ENCODE results near the gene MAML1.

MAML1 gene

GRCh38 chr5:179803651-179804554, 71.3 kb downstream of the MAML1 start:
- peak in 2 of 3 donors; percentile 48 to 53 for DNase-seq (ENCODE audit: low read depth in 2 of 3, low spot score in 1 of 3)

GRCh38 chr5:179804555-179804947, 71.9 kb downstream of the MAML1 start:
- DNase-seq (ENCODE audit: low read depth in 2 of 3, low spot score in 1 of 3), result no peak

GRCh38 chr5:179805070-179805528, 72.5 kb downstream of the MAML1 start:
- no peak for DNase-seq (ENCODE audit: low read depth in 2 of 3, low spot score in 1 of 3)

GRCh38 chr5:179805529-179806249, 73.1 kb downstream of the MAML1 start:
- DNase-seq (ENCODE audit: low read depth in 2 of 3, low spot score in 1 of 3), result no peak

GRCh38 chr5:179806250-179807048, 73.8 kb downstream of the MAML1 start, which contains the start of gene MGAT4B:
Gene MGAT4B, minus strand, starts transcription at chr5:179806866. Its CDS starts 283 bp downstream, at chr5:179806583.
- peak in 1 of 3 donors; percentile 64 for DNase-seq (ENCODE audit: low read depth in 2 of 3, low spot score in 1 of 3)

- DNase-seq (ENCODE audit: low read depth in 2 of 3, low spot score in 1 of 3), result no peak
Measured at GRCh38 chr5:179812135-179812825, 79.7 kb downstream of the MAML1 start.

GRCh38 chr5:179812997-179813607, 80.5 kb downstream of the MAML1 start:
- no peak for DNase-seq (ENCODE audit: low read depth in 2 of 3, low spot score in 1 of 3)

GRCh38 chr5:179814090-179814489, 81.5 kb downstream of the MAML1 start:
- DNase-seq (ENCODE audit: low read depth in 2 of 3, low spot score in 1 of 3), result no peak

- DNase-seq (ENCODE audit: low read depth in 2 of 3, low spot score in 1 of 3), result no peak
Measured at GRCh38 chr5:179815491-179816249, 83.0 kb downstream of the MAML1 start.

GRCh38 chr5:179816401-179816795, 83.8 kb downstream of the MAML1 start:
- no peak for DNase-seq (ENCODE audit: low read depth in 2 of 3, low spot score in 1 of 3)

- no peak for DNase-seq (ENCODE audit: low read depth in 2 of 3, low spot score in 1 of 3)
Measured at GRCh38 chr5:179816796-179817469, 84.3 kb downstream of the MAML1 start.

- no peak for DNase-seq (ENCODE audit: low read depth in 2 of 3, low spot score in 1 of 3)
Measured at GRCh38 chr5:179817470-179817840, 84.8 kb downstream of the MAML1 start.

GRCh38 chr5:179817890-179818745, 85.5 kb downstream of the MAML1 start:
- no peak for DNase-seq (ENCODE audit: low read depth in 2 of 3, low spot score in 1 of 3)

- DNase-seq (ENCODE audit: low read depth in 2 of 3, low spot score in 1 of 3), result peak; percentile 64 to 76 (median 69)
Measured at GRCh38 chr5:179818746-179819295, 86.2 kb downstream of the MAML1 start.

- no peak for DNase-seq (ENCODE audit: low read depth in 2 of 3, low spot score in 1 of 3)
Measured at GRCh38 chr5:179819296-179820126, 86.9 kb downstream of the MAML1 start.

GRCh38 chr5:179820127-179820482, 87.5 kb downstream of the MAML1 start:
- DNase-seq (ENCODE audit: low read depth in 2 of 3, low spot score in 1 of 3), result no peak

Data from stimulated activated CD4-positive, alpha-beta T cell treated with anti-CD3 and anti-CD28 coated beads, Interleukin-12 subunit alpha, Interleukin-12 subunit beta, amount 100 ng/mL, for 48 hours (primary cell).